Osteocyte (in vitro differentiated cells): Measurements from ENCODE around the gene COL4A1. TPM values are rescaled to one million over a fixed set of nuclear protein-coding genes. Genes with fewer than 3 reads are reported as not detected.

Source experiments
- DNase-seq: peaks from one replicate; pipeline ENCODE4 v3.0.0; 2021; ENCODE audit warnings: mixed read lengths; ENCODE audit not compliant: unreplicated experiment; ENCODE audit errors: extremely low spot score
- H3K27ac Mint-ChIP-seq: one replicate; pipeline ENCODE4 v1.8.0; 2021; ENCODE audit warnings: mild to moderate bottlenecking, mixed read lengths; ENCODE audit not compliant: unreplicated experiment
- H3K27me3 Mint-ChIP-seq: one replicate; pipeline ENCODE4 v1.8.0; 2021; ENCODE audit warnings: mixed read lengths; ENCODE audit not compliant: unreplicated experiment
- H3K36me3 Mint-ChIP-seq: one replicate; pipeline ENCODE4 v1.8.0; 2021; ENCODE audit warnings: mixed read lengths; ENCODE audit not compliant: unreplicated experiment
- H3K4me1 Mint-ChIP-seq: one replicate; pipeline ENCODE4 v1.8.0; 2021; ENCODE audit warnings: mixed read lengths; ENCODE audit not compliant: unreplicated experiment
- H3K4me3 Mint-ChIP-seq: one replicate; pipeline ENCODE4 v1.8.0; 2021; ENCODE audit warnings: mild to moderate bottlenecking, moderate library complexity, mixed read lengths; ENCODE audit not compliant: unreplicated experiment
- H3K9me3 Mint-ChIP-seq: one replicate; pipeline ENCODE4 v1.8.0; 2021; ENCODE audit warnings: mixed read lengths; ENCODE audit not compliant: unreplicated experiment
- CTCF ChIP-seq: fragments of 200-600 bp; sonication (generic); IDR thresholded peaks from 2 replicates; pipeline ENCODE4 v1.5.0; 2021; ENCODE audit warnings: antibody characterized with exemption, mild to moderate bottlenecking, moderate library complexity
- total RNA-seq: library from RNA; stranded (reverse); gene quantifications from 2 replicates; pipeline ENCODE4 v1.2.1, GENCODE V29; 2021

Gene COL4A1
- total RNA-seq, 1 donor from 2014 or later, result 3,181 TPM

GRCh38 chr13:110293037-110293436 is 13.9 kb downstream of the COL4A1 start:
- no peaks in the 10 kb centered on the region for H3K27me3 Mint-ChIP-seq
- H3K36me3 Mint-ChIP-seq, result peaks cover 43% of the 10 kb centered on the region
- peak overlapping the region; percentile 16 for H3K27ac Mint-ChIP-seq
- no peaks in the 10 kb centered on the region for H3K9me3 Mint-ChIP-seq
- no peak overlapping the region for H3K4me3 Mint-ChIP-seq
- TF ChIP-seq CTCF, result no peak
- DNase-seq, result peak; percentile 67
- H3K4me1 Mint-ChIP-seq, result peaks cover 72% of the 10 kb centered on the region

GRCh38 chr13:110291286-110291685 is 15.7 kb downstream of the COL4A1 start:
- no peak for TF ChIP-seq CTCF
- peak; percentile 81 for DNase-seq
- Mint-ChIP-seq H3K36me3 (peaks cover 51% of the 10 kb centered on the region), H3K4me1 (peaks cover 73% of the 10 kb centered on the region), H3K9me3 (no peaks in the 10 kb centered on the region), H3K27ac (peak overlapping the region; percentile 56), H3K4me3 (no peak overlapping the region), H3K27me3 (no peaks in the 10 kb centered on the region)

- Mint-ChIP-seq H3K4me1 (peaks cover 73% of the 10 kb centered on the region), H3K27ac (peak overlapping the region; percentile 56), H3K9me3 (no peaks in the 10 kb centered on the region), H3K36me3 (peaks cover 55% of the 10 kb centered on the region), H3K27me3 (no peaks in the 10 kb centered on the region), H3K4me3 (no peak overlapping the region)
- peak; percentile 83 for DNase-seq
- TF ChIP-seq CTCF, result no peak
These were observed 16.1 kb downstream of the COL4A1 start for GRCh38 chr13:110290826-110291225.

GRCh38 chr13:110290153-110290552 is 16.8 kb downstream of the COL4A1 start:
- Mint-ChIP-seq H3K9me3 (no peaks in the 10 kb centered on the region), H3K4me3 (no peak overlapping the region), H3K4me1 (peaks cover 73% of the 10 kb centered on the region), H3K36me3 (peaks cover 57% of the 10 kb centered on the region), H3K27ac (peak overlapping the region; percentile 86), H3K27me3 (no peaks in the 10 kb centered on the region)
- peak; percentile 60 for DNase-seq
- TF ChIP-seq CTCF, result no peak

GRCh38 chr13:110289661-110290060 is 17.3 kb downstream of the COL4A1 start:
- Mint-ChIP-seq H3K36me3 (peaks cover 58% of the 10 kb centered on the region), H3K27me3 (no peaks in the 10 kb centered on the region), H3K4me1 (peaks cover 73% of the 10 kb centered on the region), H3K4me3 (peak overlapping the region; percentile 26), H3K9me3 (no peaks in the 10 kb centered on the region), H3K27ac (peak overlapping the region; percentile 86)
- DNase-seq, result peak; percentile 67
- TF ChIP-seq CTCF, result peak; percentile 10
